HTR-8/SVneo (cell line): Measurements from ENCODE around the gene GARRE1.

Experiments used
- DNase-seq: peaks from one replicate; pipeline ENCODE4 v3.0.0; 2011; ENCODE audit warnings: low spot score, mixed read lengths; ENCODE audit not compliant: insufficient read length
- FAIRE-seq: peaks from 2 replicates; lab custom pipeline; 2011; peaks lifted over from hg19 to GRCh38; lab: Jason Lieb, UNC

Gene GARRE1

GRCh38 chr19:34287662-34288140 lies 33.3 kb downstream of the GARRE1 start:
- DNase-seq (no peak), FAIRE-seq (no peak)

- FAIRE-seq, result no peak
- no peak for DNase-seq
Measured at GRCh38 chr19:34288381-34288780, 34.0 kb downstream of the GARRE1 start.

GRCh38 chr19:34291235-34291634 lies 36.9 kb downstream of the GARRE1 start:
- no peak for FAIRE-seq

GRCh38 chr19:34295103-34295502 lies 40.7 kb downstream of the GARRE1 start:
- no peak for FAIRE-seq

More at GRCh38 chr19:34291235-34291634, 36.9 kb downstream of the GARRE1 start:
- no peak for DNase-seq

GRCh38 chr19:34298891-34299520 lies 44.7 kb downstream of the GARRE1 start:
- no peak for DNase-seq
- FAIRE-seq, result no peak

More at GRCh38 chr19:34295103-34295502, 40.7 kb downstream of the GARRE1 start:
- no peak for DNase-seq

GRCh38 chr19:34299576-34299975 lies 45.2 kb downstream of the GARRE1 start:
- FAIRE-seq, result no peak
- DNase-seq, result no peak

- no peak for FAIRE-seq
- DNase-seq, result no peak
Measured at GRCh38 chr19:34300380-34300779, 46.0 kb downstream of the GARRE1 start.

- DNase-seq, result no peak
- no peak for FAIRE-seq
Measured at GRCh38 chr19:34300962-34301361, 46.6 kb downstream of the GARRE1 start.
